TTC549 (cell line): Measurements from ENCODE around the gene SLC13A3.

Experiments
- FAIRE-seq: peaks from 2 replicates; lab custom pipeline; 2012; peaks lifted over from hg19 to GRCh38; lab: Jason Lieb, UNC

Gene SLC13A3

GRCh38 chr20:46651091-46651962, at the start of gene SLC13A3:
Gene SLC13A3 (minus strand): TSS chr20:46651459. CDS start chr20:46651421, 38 bp downstream.
- FAIRE-seq: no peak

GRCh38 chr20:46701057-46701456, 49.8 kb upstream of the SLC13A3 start:
- FAIRE-seq: no peak

GRCh38 chr20:46700481-46700880, 49.2 kb upstream of the SLC13A3 start:
- FAIRE-seq: no peak

DNA sequence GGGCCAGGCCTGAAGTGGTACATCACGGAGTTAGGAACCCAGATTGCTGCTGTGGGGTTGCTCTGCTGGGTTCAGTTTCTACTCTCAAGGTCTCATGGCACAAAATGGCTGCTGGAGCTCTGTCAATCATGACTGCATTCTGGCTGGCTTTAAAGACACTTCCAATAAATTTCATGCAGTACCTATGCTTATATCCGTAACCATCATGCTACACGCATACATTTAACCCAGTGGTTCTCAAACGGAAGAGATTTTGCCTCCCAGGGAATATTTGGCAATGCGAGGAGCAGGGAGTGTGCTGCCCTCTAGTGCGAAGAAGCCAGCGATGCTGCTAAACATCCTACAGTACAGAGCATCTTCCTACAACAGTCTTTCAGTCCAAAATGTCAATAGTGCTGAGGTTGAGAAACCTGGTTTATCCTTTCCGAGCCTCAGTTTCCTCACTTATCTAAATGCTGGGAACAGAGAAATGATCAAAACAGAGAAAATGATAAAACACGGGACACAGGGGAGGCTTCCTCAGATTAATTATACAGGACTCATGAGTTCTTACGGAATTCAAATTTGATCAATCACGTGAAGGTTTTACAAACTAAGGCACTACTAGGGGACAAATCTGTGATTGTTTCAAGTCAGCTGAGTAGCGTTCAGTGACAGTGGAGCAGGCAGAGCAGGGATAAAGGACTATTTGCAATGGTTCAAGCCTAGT, 48.5 kb upstream of the SLC13A3 start:
- FAIRE-seq: no peak

- no peak for FAIRE-seq
Observed at GRCh38 chr20:46698788-46699187, 47.5 kb upstream of the SLC13A3 start.

DNA sequence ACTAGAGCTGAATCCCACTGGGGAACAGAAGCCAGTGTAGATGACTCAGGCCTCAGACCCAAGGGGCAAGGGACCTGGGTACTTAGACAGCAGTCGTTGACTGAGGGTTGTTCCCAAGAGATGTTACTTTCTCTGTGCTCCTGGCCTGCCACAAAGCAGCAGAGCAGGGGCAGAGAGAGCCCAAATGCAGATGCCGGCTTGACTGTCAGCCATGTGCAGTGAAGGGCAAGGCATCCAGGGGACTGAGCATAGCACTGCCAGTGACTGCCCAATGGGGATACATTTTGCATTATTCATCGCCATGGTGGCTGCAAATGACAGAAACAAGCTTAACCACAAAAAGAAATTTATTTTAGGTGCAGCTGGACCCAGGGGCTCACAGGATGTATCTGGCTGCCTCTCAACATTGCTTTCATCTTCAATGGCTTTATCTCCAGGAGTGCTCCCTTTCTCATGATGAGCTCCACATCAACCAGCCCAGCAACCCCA, 45.6 kb upstream of the SLC13A3 start:
- FAIRE-seq: no peak

DNA sequence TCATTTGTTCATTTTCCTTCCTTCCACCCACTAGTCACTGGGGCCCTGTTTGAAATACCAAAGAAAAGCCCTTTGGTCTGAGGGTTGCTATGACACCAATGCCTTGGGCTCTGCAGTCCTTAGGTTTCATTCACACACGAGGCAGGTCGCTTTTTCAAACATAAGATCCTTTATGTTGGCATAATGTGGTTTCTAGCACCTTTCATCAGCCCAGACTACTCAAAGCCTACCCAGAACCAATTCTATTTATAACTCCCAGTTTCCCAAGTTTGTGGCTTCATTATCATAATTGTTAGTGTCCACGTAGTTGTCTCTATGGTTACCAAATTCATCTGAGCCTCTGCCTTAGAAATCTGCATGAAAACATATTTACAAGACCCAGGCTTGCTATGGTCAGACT, 44.6 kb upstream of the SLC13A3 start:
- no peak for FAIRE-seq

DNA sequence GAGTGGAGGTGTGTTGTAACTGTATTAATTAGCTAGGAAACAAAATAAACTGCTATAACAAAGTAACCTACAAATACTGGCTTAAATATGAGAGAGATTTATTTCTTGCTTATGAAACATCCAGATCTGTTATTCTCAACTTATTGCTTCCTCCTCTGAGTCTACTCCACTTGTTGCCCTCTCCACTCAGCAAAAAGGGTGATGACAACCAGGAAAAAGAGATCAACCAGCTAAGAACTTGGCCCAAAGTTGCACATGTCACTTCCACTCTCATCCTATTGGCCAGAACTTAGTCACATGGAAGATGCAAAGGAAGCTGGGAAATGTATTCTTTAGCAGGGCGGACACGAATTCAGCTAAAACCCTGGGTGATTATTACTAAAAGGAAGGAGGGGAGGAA, 43.2 kb upstream of the SLC13A3 start:
- no peak for FAIRE-seq

DNA sequence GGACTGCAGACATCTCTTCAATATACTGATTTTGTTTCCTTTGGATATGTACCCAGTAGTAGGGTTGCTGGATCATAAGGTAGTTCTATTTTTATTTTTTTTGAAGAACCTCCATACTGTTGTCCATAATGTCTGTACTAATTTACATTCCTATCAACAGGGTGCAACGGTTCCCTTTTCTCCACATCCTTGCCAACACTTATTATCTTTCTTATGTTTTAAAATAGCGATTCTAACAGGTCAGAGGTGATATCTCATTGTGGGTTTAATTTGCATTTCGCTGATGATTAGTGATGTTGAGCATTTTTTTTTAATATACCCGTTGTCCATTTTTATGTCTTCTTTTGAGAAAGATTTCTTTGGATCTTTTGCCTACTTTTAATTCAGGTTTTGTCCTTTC, 39.9 kb upstream of the SLC13A3 start:
- no peak for FAIRE-seq

GRCh38 chr20:46690219-46691106, 39.2 kb upstream of the SLC13A3 start:
- no peak for FAIRE-seq

DNA sequence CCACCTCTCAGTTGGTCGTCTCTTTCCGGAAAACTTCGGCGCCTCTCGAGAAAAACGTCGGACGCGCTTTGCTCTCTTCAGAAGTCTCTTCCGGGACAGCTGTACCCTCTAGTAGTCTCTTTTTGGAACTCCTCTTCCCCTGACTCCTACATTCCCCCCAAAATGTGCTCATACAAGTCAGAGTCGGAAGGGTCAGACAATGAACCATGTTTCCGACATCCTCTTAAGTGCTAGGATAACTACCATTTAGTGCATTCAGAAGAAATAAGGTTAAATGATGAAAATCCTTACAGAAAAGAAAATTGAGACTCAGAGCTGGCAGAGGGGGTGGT, 38.5 kb upstream of the SLC13A3 start:
- FAIRE-seq: no peak

DNA sequence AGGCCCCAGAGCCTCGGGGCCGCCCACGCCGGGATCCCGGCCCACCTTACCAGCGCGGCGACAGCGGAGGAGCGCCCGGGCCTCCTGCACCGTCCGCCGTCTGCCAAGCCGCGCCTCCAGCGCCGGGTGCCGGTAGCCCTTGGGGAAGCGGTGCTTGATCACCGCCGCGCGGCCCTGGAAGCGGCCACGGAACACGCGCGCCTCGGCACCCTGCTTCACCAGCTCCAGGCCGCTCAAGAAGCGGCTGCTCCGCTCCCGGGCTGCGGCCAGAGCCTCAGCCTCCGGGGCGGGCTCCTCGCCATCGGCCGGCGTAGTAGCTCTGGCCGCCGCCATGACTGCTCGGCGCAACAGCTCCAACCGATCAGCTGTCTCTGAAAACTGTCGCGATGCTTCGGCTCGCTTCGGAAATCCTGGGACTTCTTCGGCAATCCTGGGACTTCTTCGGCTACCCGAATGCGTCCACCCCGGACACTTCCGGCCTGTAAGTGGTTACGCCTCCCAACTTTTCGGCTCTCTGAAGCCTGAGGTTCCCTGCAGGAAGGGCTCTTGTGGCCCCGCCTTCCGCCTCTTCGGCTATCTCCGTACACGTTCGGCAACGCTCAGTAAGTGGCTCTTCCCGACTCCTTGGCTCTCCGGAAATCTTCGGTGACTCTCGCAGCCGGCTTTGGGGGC, 38.0 kb upstream of the SLC13A3 start, which contains the start of gene TP53RK:
Gene TP53RK (minus strand): TSS at position 363 of the 672 bp plus-strand sequence. CDS start 30 bp downstream, at position 333.
- peak; percentile 98 for FAIRE-seq

GRCh38 chr20:46688151-46689081, 37.2 kb upstream of the SLC13A3 start:
- FAIRE-seq: no peak

DNA sequence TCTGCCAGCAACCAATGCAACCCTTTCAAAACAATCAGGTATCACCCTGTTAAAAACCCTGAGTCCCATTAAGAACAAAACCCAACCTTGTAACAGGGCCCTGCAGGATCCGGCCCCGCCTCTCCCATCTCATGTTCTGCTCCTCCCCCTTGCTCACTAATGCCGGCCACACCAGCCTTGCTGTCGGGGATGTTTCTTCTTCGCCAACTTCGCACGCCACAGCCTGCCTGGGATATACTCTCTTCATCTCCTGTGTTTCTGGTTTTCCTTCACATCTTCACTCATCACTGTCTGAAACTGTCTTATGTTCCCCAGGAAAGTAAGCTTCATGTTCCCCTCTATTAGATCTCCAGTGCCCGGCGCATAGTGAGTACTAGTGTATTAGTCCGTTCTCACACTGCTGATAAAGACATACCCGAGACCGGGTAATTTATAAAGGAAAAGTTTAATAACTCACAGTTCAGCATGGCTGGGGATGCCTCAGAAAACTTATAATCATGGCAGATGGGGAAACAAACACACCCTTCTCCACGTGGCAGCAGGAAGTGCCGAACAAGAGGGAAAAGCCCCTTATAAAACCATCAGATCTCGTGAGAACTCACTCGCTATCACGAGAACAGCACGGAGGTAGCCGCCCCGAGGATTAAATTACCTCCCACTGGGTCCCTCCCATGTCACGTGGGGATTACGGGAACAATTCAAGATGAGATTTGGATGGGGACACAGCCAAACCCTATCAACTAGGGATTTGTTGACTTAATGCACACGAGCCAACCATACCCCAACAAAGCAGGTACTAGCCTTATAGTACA, 32.9 kb upstream of the SLC13A3 start:
- FAIRE-seq: no peak

DNA sequence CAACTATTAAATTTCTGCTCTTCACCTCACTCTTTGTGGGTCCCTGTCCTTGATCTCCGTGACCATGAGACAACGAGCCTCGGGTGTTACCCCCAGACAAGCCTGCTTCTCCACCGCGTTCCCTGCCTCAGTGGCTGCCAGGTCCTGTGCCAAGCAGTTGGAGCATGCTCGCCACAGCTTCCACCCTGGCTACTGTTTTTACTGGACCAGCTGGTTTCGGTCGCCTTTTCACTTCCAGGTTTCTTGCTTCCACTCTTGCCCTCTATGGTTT, 32.3 kb upstream of the SLC13A3 start:
- FAIRE-seq: no peak

- FAIRE-seq: no peak
Observed at GRCh38 chr20:46683011-46683667, 31.9 kb upstream of the SLC13A3 start.

- FAIRE-seq: no peak
Observed at GRCh38 chr20:46682063-46682821, 31.0 kb upstream of the SLC13A3 start.

- FAIRE-seq: no peak
Observed at GRCh38 chr20:46681032-46681854, 30.0 kb upstream of the SLC13A3 start.
